PC-3 (cell line): ENCODE results near the gene BORCS5.
"Not testable (repeated sequence)": the region's sequence is repeated elsewhere in the genome, so short reads cannot be mapped to it uniquely, and the experiment has no call there.

Source experiments
- EZH2 ChIP-seq: fragments of 300-600 bp; sonication (generic); IDR thresholded peaks from one replicate; pipeline ENCODE4 v1.6.1; 2017; ENCODE audit warnings: antibody characterized with exemption, mild to moderate bottlenecking, low read length; ENCODE audit not compliant: unreplicated experiment
- TF ChIP-seq, protein P1 (sequence below): fragments of 300-600 bp; sonication (generic); conservative IDR thresholded peaks from 2 replicates; pipeline ENCODE4 v1.5.1; 2017; ENCODE audit warnings: antibody characterized with exemption, low read depth, mild to moderate bottlenecking, low read length

DNA sequence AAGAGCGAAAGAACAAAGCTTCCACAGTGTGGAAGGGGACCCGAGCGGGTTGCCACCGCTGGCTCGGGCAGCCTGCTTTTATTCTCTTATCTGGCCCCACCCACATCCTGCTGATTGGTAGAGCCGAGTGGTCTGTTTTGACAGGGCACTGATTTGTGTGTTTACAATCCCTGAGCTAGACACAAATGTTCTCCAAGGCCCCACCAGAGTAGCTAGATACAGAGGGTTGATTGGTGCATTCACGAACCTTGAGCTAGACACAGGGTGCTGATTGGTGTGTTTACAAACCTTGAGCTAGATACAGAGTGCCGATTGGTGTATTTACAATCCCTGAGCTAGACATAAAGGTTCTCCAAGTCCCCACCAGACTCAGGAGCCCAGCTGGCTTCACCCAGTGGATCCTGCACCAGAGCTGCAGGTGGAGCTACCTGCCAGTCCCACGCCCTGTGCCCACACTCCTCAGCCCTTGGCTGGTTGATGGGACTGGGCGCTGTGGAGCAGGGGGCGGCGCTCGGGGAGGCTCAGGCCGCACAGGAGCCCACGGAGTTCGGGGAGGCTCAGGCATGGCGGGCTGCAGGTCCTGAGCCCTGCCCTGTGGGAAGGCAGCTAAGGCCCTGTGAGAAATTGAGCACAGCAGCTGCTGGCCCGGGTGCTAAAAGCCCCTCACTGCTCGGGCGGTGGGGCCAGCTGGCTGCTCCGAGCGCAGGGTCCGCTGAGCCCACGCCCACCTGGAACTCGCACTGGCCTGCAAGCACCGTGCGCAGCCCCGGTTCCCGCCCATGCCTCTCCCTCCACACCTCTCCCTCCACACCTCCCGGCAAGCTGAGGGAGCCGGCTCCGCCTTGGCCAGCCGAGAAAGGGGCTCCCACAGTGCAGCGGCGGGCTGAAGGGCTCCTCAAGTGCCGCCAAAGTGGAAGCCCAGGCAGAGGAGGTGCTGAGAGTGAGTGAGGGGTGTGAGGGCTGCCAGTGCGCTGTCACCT is 115.4 kb downstream of the BORCS5 start:
- TF ChIP-seq, protein P1, sequence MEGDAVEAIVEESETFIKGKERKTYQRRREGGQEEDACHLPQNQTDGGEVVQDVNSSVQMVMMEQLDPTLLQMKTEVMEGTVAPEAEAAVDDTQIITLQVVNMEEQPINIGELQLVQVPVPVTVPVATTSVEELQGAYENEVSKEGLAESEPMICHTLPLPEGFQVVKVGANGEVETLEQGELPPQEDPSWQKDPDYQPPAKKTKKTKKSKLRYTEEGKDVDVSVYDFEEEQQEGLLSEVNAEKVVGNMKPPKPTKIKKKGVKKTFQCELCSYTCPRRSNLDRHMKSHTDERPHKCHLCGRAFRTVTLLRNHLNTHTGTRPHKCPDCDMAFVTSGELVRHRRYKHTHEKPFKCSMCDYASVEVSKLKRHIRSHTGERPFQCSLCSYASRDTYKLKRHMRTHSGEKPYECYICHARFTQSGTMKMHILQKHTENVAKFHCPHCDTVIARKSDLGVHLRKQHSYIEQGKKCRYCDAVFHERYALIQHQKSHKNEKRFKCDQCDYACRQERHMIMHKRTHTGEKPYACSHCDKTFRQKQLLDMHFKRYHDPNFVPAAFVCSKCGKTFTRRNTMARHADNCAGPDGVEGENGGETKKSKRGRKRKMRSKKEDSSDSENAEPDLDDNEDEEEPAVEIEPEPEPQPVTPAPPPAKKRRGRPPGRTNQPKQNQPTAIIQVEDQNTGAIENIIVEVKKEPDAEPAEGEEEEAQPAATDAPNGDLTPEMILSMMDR: not testable (repeated sequence)
- not testable (repeated sequence) for TF ChIP-seq EZH2
